Gastroesophageal sphincter (tissue), 4 donors: ENCODE data around the gene KCMF1. TPM values are rescaled to one million over a fixed set of nuclear protein-coding genes. Genes with fewer than 3 reads are reported as not detected.

Experiments
- ATAC-seq: fragments of 150-250 bp; one replicate; pipeline ENCODE4 v1.9.1; 2016; ENCODE audit warnings: mild to moderate bottlenecking, moderate library complexity
- H3K27ac ChIP-seq, 4 donors: fragments of 200-600 bp; sonication (generic) in 3 of 4; 1 replicate in 3 of 4; 2 replicates in 1 of 4; pipeline ENCODE4 v1.5.1; 2016 to 2019
- H3K27me3 ChIP-seq: fragments of 200-600 bp; sonication (generic); one replicate; pipeline ENCODE4 v1.5.1; 2019
- H3K36me3 ChIP-seq, 2 donors: fragments of 200-600 bp; sonication (generic); one replicate each; pipeline ENCODE4 v1.5.1; 2019; ENCODE audit warnings: control low read depth in 1 of 2
- H3K4me1 ChIP-seq, 3 donors: fragments of 200-600 bp; sonication (generic); 1 replicate in 2 of 3; 2 replicates in 1 of 3; pipeline ENCODE4 v1.5.1; 2016 to 2019; ENCODE audit warnings: control low read depth in 2 of 3
- H3K4me3 ChIP-seq, 2 donors: fragments of 200-600 bp; sonication (generic); one replicate each; pipeline ENCODE4 v1.5.1; 2019; ENCODE audit warnings: mild to moderate bottlenecking in 1 of 2, moderate library complexity in 1 of 2
- H3K9me3 ChIP-seq, 3 donors: fragments of 200-600 bp; sonication (generic); one replicate each; pipeline ENCODE4 v1.5.1; 2017 to 2019; ENCODE audit warnings: control low read depth in 2 of 3
- CTCF ChIP-seq, 4 experiments: fragments of 200-600 bp in 2 of 4; fragments of 450-650 bp in 2 of 4; sonication (generic) in 1 of 4; IDR thresholded peaks; one replicate each; pipeline ENCODE4 v1.5.1; 2017 to 2019; ENCODE audit warnings: antibody characterized with exemption in 4 of 4, mild to moderate bottlenecking in 2 of 4, moderate library complexity in 2 of 4
- EP300 ChIP-seq: sonication (generic); formaldehyde crosslinking; IDR thresholded peaks from one replicate; pipeline ENCODE4 v1.6.1; 2017; ENCODE audit warnings: antibody characterized with exemption, mild to moderate bottlenecking
- POLR2A ChIP-seq, 2 donors: fragments of 450-650 bp; IDR thresholded peaks; one replicate each; pipeline ENCODE4 v1.6.1; 2017; ENCODE audit warnings: antibody characterized with exemption in 2 of 2, mild to moderate bottlenecking in 2 of 2, moderate library complexity in 1 of 2
- POLR2AphosphoS5 ChIP-seq: sonication (generic); formaldehyde crosslinking; IDR thresholded peaks from one replicate; pipeline ENCODE4 v1.6.1; 2017; ENCODE audit warnings: antibody characterized with exemption
- WGBS, 2 donors: methylation state at CpG; one replicate each; pipeline ENCODE4 v1.1.5; 2018; ENCODE audit warnings: low coverage in 1 of 2; 5-methylcytosine and 5-hydroxymethylcytosine counted together
- total RNA-seq, 4 donors: library from RNA; depleted of rRNA; stranded (reverse); fragments of >200 nt; gene quantifications; one replicate each; pipeline ENCODE4 v1.1.0, GENCODE V29; 2016

KCMF1 gene
- total RNA-seq, 4 donors from 2014 or later, result 39.4 to 79.1 (median 68.1) TPM

- no peak for ATAC-seq
- peak overlapping the region; percentile 81 to 100 (median 98) for H3K27ac ChIP-seq
- no peaks in the 10 kb centered on the region for H3K27me3 ChIP-seq
- peaks cover 8 to 68% (median 17%) of the 10 kb centered on the region in 3 donors for H3K4me1 ChIP-seq
- H3K4me3 ChIP-seq, result peak overlapping the region; percentile 74 to 77
- peaks cover 0 to 20% of the 10 kb centered on the region in 2 donors for H3K36me3 ChIP-seq
- no peak for TF ChIP-seq POLR2AphosphoS5
- no peak for TF ChIP-seq EP300
- no peak for TF ChIP-seq CTCF (IDR thresholded peaks at IDR 0.05)
- TF ChIP-seq POLR2A (IDR thresholded peaks at IDR 0.05), result no peak
- H3K9me3 ChIP-seq, result no peaks in the 10 kb centered on the region
- WGBS, 2 donors, result 2 to 3% methylated on average over 10 of the region's 10 CpGs
Measured at GRCh38 chr2:84969511-84970209, 1.3 kb upstream of the KCMF1 start.

GRCh38 chr2:84970210-84970867 is 622 bp upstream of the KCMF1 start:
- peak overlapping the region; percentile 81 to 100 (median 98) for H3K27ac ChIP-seq
- ATAC-seq, result peak; percentile 59
- H3K9me3 ChIP-seq, result no peaks in the 10 kb centered on the region
- H3K4me3 ChIP-seq, result peak overlapping the region; percentile 74 to 77
- H3K36me3 ChIP-seq, result peaks cover 0 to 15% of the 10 kb centered on the region in 2 donors
- 0 to 3% methylated on average over 13 to 15 of the region's 65 CpGs for WGBS, 2 donors
- H3K27me3 ChIP-seq, result no peaks in the 10 kb centered on the region
- H3K4me1 ChIP-seq, result peaks cover 8 to 75% (median 19%) of the 10 kb centered on the region in 3 donors
- peak; percentile 26 to 33 for TF ChIP-seq POLR2A (IDR thresholded peaks at IDR 0.05)
- no peak for TF ChIP-seq CTCF (IDR thresholded peaks at IDR 0.05)

GRCh38 chr2:84971510-84972206 is 697 bp downstream of the KCMF1 start:
- ATAC-seq, result peak; percentile 59
- Histone ChIP-seq H3K27ac (peak overlapping the region; percentile 77 to 100 (median 98)), H3K4me1 (peaks cover 8 to 78% (median 25%) of the 10 kb centered on the region in 3 donors), H3K9me3 (no peaks in the 10 kb centered on the region), H3K36me3 (peaks cover 0 to 3% of the 10 kb centered on the region in 2 donors), H3K27me3 (no peaks in the 10 kb centered on the region), H3K4me3 (peak overlapping the region; percentile 60 to 77)
- TF ChIP-seq EP300 (no peak), CTCF (IDR thresholded peaks at IDR 0.05) (no peak), POLR2AphosphoS5 (no peak), POLR2A (IDR thresholded peaks at IDR 0.05) (no peak)
- WGBS, 2 donors, result no CpG with 5 or more reads among the region's 99 CpGs

GRCh38 chr2:84972207-84972783 is 1.3 kb downstream of the KCMF1 start:
- Histone ChIP-seq H3K9me3 (no peaks in the 10 kb centered on the region), H3K4me3 (peak overlapping the region; percentile 60 to 77), H3K27me3 (no peaks in the 10 kb centered on the region), H3K36me3 (no peaks in the 10 kb centered on the region), H3K27ac (peak overlapping the region; percentile 77 to 100 (median 98)), H3K4me1 (peaks cover 8 to 72% (median 25%) of the 10 kb centered on the region in 3 donors)
- TF ChIP-seq POLR2AphosphoS5 (no peak), EP300 (no peak), CTCF (IDR thresholded peaks at IDR 0.05) (no peak), POLR2A (IDR thresholded peaks at IDR 0.05) (no peak)
- 12 to 14% methylated on average over 7 to 11 of the region's 11 CpGs for WGBS, 2 donors
- no peak for ATAC-seq
